GM21515 (cell line): ENCODE measurements around the gene LMF1.
"Not testable (repeated sequence)": the region's sequence is repeated elsewhere in the genome, so short reads cannot be mapped to it uniquely, and the experiment has no call there.

ENCODE experiments used
- ATAC-seq: cut with Tn5 transposase; IDR thresholded peaks from one replicate; pipeline ENCODE4 v1.9.1; 2021; ENCODE audit not compliant: unreplicated experiment

LMF1 gene

DNA sequence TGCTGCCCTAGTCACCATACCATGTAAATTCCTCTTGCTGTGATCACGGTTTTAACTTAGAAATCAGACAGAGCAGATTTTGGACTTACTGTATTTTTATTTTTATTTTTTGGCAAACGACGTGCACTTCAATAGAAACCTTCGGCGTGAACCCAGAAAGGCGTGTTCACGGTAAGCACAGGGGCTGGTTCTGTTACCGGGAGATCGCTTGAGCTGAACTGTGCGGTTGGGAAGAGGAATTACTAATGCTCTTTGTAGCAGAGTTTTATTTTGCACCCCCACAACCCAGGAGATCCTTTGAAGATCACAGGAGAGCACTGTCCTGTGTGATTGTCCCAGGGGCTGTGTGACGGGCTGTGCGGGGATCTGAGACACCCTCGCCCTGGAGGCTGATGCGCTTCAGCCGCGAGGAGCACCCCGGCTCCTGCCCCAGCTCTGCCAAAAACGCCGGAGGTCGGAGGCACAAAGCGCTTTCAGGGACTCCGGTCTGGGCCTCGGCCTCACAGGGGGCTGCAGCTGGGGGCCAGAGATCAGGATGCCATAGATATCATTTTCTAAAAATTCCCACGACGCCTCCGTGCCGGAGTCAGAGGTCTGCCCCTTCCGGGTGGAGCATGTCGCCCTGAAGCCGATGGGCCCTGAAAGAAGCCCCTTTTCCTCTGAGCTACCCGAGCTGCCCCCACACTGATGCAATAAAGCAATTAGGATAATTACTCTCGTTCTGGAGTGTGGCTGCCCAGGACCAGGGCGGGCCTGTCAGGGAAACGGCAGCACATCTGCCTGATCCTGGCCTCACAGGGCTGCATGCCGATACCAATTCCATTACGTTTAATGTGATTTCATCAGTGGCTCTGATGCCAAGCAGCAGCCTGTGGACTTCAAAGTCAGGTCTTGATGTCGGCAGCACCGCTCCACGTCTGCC is 71.8 kb downstream of the LMF1 start:
- no peak for ATAC-seq

DNA sequence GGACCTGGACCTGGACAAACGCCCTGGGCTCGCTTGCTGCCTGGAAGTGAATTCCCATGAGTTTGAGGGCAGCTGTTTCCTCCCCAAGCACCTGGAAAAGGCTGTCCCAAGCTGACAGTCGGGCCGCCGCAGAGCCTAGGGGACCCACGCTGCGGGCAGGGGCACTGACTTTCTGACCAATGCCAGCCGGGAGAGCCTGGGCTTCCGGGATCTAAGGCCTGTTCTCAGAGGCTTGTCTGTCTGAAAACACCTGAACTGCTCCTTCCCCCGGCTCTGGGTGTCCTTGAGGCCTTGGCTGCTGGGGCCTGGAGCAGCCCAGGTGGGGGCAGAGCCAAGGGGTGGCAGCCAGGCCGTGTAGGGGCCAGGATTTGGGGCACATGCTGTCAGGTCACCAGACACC is 72.6 kb downstream of the LMF1 start:
- ATAC-seq, result no peak

DNA sequence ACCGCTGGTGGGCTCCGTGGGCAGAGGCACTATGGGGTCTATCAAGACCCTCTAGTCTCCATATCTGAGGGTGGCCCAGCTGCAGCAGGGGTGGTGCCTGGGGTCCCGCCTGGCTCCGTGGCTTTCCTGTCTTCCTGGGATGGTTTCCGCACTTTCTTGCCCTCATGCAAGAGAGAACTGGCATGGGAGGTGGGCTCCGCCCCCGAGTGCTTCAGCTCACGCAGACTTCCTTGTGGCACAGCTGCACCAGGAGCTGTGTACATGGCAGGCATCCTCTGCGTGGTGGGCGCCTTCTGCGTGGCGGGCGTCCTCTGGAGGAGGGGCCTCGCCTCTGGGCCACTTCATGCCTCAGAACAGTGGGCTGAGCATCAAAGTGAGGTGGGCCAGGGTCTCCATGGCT is 73.1 kb downstream of the LMF1 start:
- ATAC-seq, result no peak

DNA sequence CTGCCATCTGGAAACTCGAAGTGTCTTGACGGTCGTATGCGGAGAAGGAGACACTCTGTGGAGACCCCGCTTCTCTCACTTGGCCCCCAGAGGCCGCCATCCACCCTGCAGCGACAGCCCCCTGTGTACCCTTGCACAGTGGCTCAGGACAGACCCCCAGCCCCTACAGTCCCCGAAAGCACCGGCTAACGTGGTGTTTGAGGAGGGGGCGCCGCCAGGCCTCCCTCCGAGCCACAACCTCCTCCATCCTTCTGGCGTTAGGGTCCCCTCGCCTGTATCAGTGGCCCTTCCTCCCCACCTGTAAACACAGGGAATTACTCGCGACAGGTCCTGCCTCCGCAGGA is 73.6 kb downstream of the LMF1 start:
- ATAC-seq, result no peak

DNA sequence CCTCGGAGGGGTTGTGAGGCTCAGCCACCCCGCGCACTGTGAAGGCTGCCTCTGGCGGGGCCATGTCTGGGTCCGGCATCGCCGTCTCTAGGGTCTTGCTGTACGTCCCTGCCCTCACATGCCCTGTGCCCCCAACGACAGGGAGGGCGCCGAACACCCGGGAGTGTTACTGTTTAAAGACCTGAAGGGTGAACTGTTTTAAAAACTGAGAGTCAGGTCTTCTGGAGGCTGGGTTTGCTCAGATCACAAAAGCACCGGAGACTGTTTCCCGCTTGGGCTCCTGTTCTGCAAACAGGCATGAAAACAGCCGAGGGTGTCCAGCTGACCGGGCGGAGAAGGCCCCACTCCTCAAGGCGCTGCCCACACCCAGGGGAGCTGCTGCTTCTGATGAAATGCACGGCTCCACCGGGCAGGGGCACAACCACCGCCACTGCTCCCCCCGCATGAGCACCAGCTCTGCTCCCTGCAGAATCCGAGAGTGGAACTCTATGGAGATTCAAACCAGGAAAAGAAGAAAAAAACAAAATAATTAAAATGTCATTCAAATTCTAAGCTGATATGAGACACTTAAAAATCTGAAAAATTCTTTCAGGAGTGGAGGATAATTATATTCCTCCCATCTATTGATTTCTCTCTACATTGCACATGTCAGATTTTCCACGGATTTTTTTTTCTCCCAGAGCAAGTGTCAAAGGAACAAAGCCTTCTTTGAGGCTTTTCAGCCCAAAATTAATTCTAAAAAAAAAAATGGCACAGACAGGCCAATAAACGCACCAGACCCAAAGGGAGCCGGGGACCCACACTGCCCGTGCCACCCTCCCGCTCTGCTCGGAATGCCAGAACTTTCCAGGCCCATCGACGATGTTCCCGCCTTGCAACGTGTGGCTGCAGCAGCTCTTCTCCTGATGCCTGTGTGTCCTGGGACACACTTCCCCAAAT is 74.3 kb downstream of the LMF1 start:
- no peak for ATAC-seq

DNA sequence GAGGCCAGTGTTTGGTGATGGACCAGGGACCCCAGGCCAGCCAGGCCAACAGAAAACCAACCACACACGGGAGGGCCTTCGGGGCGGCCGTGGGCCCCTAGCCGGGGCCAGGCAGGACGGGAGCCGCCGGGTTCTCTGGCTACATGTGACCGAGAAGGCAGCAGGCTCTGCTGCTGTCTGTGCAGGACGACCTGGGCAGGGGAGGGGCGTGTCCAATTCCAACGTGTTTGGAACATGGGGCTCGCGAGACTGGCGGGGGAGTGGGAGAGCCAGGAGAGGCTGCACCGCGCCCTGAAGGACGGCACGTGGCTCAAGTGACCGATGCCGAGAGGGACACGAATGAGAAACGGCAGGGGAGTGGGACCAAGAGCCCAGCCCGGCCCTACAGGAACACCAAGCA is 75.4 kb downstream of the LMF1 start:
- no peak for ATAC-seq

DNA sequence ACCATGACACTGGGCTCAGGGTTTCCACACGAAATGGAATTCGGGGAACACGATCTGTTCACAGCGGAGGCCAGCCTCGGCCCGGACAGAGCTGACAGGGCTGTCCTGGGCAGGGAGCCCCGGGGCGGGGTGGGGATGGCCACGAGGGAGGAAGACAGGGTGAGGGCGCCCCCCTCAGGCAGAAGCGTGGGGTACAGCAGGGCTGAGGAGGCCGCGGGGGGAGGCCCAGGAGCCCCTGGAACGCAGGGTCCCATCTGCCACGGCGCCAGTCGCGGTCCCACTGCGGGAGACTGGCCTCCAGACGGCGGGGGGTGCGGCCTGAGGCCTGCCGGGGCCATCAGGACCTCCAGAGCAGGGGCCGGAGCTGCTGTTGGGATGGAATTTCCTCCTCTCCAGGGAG is 75.9 kb downstream of the LMF1 start:
- no peak for ATAC-seq

DNA sequence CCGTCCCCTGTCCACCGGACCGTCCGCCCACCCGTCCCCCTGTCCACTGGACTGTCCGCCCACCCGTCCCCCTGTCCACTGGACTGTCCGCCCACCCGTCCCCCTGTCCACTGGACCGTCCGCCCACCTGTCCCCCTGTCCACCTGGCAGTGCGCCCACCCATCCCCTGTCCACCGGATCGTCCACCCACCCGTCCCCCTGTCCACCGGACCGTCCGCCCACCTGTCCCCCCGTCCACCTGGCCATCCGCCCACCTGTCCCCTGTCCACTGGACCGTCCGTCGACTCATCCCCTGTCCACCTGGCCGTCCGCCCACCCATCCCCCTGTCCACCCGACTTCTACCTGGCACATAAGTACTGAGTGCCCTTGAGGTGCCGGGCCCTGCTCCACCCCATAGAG is 76.6 kb downstream of the LMF1 start:
- ATAC-seq, result no peak

DNA sequence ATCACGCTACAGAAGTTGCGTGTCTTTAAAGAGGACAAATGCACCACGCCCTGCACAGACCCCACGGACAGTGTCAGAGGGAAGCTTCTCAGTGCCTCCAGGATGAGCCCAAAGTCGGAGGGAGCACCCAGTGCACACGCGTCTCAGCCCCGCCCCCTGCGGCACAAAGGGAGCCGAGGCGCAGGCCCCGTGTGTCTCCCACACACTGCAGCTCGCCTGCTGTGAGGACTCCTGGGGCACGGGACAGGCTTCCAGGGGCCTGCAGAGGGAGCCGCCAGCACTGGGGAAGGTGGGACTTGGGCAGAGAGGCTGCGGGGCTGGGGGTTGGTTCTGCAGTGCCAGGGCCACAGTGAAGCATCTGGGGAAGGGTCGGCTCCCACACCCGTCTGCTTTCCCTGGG is 77.4 kb downstream of the LMF1 start:
- no peak for ATAC-seq

DNA sequence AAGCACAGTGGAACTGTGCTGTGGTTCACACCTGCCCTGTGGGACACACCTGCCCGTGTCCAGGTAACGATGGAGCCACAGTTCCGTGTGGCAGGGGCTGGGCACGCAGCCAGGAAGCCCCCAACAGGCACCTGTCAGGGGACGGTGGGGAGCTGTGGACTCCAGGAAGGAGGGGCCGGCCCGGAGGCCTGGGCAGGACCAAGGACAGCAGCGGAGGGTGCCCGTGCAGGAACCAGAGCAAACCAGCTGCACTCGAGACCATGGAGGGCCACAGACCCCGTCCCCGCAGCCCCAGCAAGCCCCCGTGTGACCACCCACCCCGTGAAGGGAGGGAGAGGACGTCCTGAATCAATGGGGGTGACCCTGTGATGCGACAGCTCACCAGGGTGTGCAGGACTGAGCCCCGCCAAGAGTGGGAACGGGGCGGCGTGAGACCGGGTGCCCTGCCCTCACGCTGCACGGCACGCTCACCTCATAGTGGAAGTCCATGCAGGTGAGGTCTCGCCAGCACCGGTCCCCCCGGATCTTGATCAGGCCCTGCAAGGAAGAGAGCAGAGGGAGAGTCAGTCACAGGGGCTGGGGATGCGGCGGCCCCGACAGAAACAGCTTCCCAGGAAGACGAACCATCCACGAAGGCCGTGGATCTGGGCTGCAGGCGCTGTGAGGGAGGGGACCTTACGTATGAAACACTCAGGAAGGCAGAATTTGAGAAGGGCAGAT is 78.1 kb downstream of the LMF1 start:
- ATAC-seq, result no peak

DNA sequence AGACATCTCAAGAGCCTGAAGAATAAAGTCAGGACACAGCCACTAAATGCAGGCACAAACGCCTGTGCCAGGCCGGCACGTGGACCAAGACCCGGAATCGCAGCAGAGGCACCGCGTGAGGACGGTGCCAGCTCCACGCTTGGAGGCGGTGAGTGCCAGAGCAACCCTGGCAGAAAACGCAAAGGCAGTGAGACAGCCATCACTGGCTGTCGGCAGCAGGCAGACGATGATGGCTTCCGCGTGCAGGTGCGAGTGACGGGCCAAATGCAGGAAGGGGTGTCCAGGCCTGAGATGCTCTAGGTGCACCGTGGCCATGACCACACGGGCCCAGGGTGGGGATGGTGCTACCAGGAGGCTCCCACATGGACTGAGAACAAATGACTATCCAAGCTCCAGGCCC is 78.8 kb downstream of the LMF1 start:
- ATAC-seq, result no peak

DNA sequence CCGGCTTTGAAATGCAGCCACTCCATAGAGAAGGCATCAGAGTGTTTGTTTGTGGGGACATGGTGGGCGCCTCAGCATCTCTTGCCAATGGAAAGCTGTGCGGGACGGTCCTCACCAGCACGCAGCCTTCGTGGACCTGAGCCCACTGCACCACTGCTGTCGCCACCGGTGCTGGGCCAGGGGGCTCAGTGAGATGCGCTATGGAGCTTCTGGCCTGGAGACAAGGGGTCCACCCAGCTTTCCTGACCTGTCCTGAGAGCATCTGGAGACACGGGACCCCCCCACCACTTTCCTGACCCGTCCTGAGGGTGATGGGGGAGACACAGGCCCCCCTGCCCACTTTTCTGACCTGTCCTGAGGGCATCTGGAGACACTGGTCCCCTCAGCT is 79.4 kb downstream of the LMF1 start:
- ATAC-seq, result no peak

DNA sequence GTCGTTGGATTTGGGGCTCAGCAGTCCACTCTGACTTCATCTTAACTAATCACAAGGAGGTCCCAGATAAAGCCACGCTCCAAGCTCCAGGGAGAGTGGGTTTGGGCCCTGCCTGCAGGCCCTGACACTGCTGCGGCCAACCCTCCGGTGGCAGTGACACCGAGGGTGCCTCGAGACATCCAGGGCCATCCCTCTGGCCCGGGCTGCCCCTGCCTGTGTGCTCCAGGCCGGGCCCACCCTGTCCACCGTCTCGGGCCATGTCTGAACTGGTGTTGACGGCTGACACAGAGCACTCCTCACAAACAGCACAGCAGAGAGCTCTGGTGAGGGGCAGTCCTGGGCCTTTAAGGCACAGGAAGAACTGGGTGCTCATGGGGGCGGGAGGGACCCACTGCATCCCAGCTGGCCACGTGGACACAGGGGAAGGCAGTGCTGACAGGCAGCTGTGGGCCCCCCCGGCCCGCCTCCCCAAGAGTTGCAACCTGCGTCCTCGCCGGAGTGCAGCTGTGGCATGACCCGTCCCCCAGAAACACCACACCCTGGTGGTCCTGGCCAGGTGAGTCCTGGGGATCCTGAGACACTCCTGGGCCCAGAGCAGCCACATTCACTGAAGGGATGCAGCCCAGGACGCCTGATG is 80.0 kb downstream of the LMF1 start:
- no peak for ATAC-seq

DNA sequence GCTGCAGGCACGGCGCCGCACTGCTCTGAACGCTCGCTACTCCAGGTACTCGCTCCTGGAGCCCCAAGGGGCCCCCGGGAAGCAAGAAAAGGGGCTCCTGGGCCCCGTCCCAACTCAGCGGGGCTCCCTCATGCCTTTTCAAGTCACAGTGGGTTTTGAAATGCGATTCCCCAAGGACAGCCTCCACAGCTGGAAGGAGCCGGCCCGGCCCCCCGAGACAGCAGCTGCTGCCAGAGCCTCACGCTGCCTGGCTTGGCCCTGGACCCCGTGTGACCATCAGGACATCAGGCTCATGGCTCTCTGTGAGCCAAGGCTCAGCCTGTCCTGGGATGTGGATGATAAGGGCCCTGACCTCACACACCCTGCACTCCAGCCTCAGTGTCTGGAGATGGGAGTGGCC is 80.6 kb downstream of the LMF1 start:
- no peak for ATAC-seq

DNA sequence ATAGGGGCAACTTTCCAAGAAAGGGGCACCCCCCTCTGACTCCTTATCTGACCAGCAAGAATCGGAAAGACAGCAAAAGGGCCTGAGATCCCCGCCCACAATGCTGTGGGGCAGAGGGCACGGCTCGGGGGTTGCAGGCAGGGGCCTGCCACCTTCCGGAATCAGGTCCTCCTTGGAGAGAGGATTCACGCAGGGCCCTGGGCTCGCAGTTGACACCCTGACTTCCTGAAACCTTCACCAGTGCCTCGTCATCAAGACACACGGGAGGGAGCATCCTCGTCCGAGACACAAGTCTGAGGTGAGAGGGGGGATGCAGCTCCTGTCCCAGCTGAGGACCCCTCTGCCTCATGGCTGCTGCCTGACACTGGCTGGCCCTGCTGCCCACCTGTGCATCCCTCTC is 81.2 kb downstream of the LMF1 start:
- ATAC-seq, result no peak

DNA sequence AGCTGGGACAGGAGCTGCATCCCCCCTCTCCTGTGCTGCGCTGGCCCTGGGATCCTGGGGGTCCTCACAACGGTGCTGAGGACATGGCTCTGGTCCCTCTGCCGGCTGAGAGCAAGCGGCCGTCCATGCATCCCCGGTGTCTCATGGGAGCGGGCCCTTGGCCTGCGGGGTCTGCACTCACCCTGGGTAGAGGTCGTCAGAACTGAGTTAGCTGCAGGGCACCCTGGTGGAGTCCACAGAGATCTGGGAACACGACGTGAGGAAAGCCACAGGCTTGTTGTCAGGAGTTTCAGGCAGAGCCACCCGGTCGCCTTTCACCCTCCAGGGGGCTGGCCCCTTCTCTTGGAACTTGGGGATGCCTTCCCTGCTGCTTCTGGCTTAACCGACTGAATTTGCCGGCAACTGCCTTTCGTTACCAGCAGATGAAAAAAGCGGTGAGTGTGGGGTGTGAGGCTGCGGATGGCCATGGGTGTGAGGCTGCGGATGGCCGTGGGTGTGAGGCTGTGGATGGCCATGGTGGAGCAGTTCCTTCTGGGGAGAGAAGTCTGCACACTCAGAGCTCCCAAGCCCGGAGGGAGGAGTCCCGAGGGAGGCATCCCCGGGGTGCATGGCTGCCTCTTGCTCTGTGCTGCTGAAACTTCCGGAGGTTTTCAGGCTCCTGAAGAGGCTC is 81.7 kb downstream of the LMF1 start:
- ATAC-seq, result no peak

DNA sequence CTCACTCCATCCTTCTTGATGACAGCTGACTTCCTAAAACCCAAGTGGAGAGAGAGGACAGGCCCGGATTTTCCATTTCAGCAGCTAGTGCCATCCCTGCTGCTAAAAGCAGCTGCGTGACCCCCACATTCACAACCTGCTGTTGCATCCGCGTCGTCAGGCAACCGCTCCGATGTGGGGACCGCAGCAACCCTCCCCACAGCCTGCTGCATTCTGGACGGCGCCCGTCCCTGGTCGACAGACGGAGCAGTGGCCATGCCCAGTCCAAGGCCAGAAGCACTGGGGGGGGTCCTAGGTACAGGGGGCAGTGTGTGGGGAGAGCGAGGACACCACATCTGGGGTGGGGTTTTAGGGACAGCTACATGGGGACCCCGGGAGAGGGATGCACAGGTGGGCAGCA is 82.3 kb downstream of the LMF1 start:
- not testable (repeated sequence) for ATAC-seq

DNA sequence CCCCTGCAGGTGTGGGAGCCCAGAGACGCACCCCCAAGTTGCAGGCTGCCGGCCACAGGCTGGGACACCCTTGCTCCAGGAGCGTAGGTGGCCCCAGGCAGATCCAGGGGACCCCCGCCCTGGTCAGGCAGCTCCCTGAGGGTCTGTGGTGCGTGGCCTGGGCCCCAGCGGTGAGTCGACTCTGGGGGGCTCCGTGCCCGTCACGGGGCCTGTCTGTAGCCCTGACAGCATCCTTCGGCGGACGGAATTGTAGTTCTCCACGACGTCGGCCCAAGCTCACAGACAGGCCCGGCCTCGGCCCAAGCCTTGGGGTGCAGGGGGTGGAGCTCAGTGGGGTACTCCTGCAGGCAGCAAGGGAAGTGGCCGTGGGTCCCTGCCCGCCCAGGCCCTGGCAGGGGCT is 82.9 kb downstream of the LMF1 start:
- ATAC-seq, result no peak

DNA sequence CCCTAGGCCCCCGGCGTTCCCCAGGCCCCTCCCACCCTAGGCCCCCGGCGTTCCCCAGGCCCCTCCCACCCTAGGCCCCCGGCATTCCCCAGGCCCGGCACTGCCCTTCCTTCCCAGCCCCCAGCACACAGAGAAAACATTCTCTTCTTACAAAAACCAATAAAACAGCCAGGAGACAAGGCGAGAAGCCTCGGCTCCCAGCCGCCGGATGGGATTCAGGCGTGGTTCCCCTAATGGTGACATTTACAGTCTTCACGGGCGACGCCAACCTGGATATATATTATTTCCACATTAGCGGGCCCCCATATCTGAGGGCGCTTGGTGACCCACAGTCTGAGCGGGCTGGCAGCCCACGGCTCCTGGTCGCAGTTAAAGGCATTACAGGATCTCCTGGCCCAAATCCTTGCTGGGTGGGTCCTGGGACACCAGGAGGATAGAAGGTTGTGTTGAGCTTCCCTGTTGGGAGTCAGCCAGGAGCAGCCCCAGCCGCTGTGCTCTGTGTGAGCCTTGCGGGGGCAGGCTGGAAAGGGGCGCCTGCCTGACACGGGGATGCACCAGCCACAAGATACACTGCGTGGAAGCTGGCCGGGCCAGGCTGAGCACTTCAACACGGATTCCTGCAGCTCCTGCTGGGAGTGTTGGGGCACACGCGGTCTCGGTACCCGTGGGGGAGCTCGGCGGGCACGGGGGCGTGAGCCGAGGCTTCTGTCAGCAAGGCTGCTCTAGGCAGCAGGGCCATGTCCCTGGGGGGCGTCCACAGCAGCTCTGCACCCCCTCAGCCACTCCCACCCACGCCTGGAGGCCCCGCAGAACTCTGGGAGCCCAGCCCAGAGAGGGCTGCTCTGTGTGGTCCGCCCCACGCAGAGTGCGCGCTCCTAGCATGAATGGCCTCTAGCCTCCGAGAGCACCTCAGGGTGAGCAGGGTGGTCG is 83.7 kb downstream of the LMF1 start:
- no peak for ATAC-seq
